GM21423 (cell line): ENCODE data around the gene TBCD.

ENCODE experiments used
- ATAC-seq: cut with Tn5 transposase; IDR thresholded peaks from one replicate; pipeline ENCODE4 v1.9.1; 2021; ENCODE audit warnings: mild to moderate bottlenecking, moderate library complexity; ENCODE audit not compliant: unreplicated experiment

The TBCD gene

GRCh38 chr17:82898976-82899514 lies 147.2 kb downstream of the TBCD start:
- no peak for ATAC-seq

GRCh38 chr17:82899941-82900340 lies 148.1 kb downstream of the TBCD start:
- ATAC-seq, result no peak

- ATAC-seq, result no peak
Observed at GRCh38 chr17:82900741-82901140, 148.9 kb downstream of the TBCD start.

GRCh38 chr17:82901356-82901755 lies 149.5 kb downstream of the TBCD start:
- no peak for ATAC-seq

- ATAC-seq, result no peak
Observed at GRCh38 chr17:82901856-82902255, 150.0 kb downstream of the TBCD start.

GRCh38 chr17:82902972-82903874 lies 151.4 kb downstream of the TBCD start:
- ATAC-seq, result no peak

- no peak for ATAC-seq
Observed at GRCh38 chr17:82905130-82905529, 153.3 kb downstream of the TBCD start.

GRCh38 chr17:82907797-82908542 lies 156.1 kb downstream of the TBCD start:
- ATAC-seq, result no peak

GRCh38 chr17:82908543-82909160 lies 156.8 kb downstream of the TBCD start:
- no peak for ATAC-seq

- ATAC-seq, result no peak
Observed at GRCh38 chr17:82909322-82909904, 157.5 kb downstream of the TBCD start.

- no peak for ATAC-seq
Observed at GRCh38 chr17:82910041-82910481, 158.2 kb downstream of the TBCD start.

- ATAC-seq, result no peak
Observed at GRCh38 chr17:82910770-82911169, 158.9 kb downstream of the TBCD start.

GRCh38 chr17:82911822-82912221 lies 160.0 kb downstream of the TBCD start:
- no peak for ATAC-seq

- no peak for ATAC-seq
Observed at GRCh38 chr17:82912484-82913089, 160.7 kb downstream of the TBCD start.

- ATAC-seq, result no peak
Observed at GRCh38 chr17:82913304-82914043, 161.6 kb downstream of the TBCD start.

- ATAC-seq, result no peak
Observed at GRCh38 chr17:82914375-82914774, 162.5 kb downstream of the TBCD start.

- no peak for ATAC-seq
Observed at GRCh38 chr17:82915010-82915756, 163.3 kb downstream of the TBCD start.

GRCh38 chr17:82915757-82916027 lies 163.8 kb downstream of the TBCD start:
- ATAC-seq, result no peak

GRCh38 chr17:82917699-82918345 lies 166.0 kb downstream of the TBCD start:
- ATAC-seq, result no peak
